Fibroblast of pulmonary artery (primary cell): Measurements from ENCODE around the gene USP19.

Experiments used
- DNase-seq: peaks from one replicate; pipeline ENCODE4 v3.0.0-alpha.2; 2010; ENCODE audit warnings: low read depth
- H3K4me3 ChIP-seq: replicated peaks from 2 replicates; pipeline ENCODE4 v1.5.1; 2011; ENCODE audit warnings: low read depth, mild to moderate bottlenecking, control low read depth, low read length, moderate library complexity
- CTCF ChIP-seq: IDR thresholded peaks from 2 replicates; pipeline ENCODE4 v1.5.1; 2011; ENCODE audit warnings: mild to moderate bottlenecking, control low read depth, low read length, inconsistent platforms; ENCODE audit errors: missing control alignments

USP19 gene

DNA sequence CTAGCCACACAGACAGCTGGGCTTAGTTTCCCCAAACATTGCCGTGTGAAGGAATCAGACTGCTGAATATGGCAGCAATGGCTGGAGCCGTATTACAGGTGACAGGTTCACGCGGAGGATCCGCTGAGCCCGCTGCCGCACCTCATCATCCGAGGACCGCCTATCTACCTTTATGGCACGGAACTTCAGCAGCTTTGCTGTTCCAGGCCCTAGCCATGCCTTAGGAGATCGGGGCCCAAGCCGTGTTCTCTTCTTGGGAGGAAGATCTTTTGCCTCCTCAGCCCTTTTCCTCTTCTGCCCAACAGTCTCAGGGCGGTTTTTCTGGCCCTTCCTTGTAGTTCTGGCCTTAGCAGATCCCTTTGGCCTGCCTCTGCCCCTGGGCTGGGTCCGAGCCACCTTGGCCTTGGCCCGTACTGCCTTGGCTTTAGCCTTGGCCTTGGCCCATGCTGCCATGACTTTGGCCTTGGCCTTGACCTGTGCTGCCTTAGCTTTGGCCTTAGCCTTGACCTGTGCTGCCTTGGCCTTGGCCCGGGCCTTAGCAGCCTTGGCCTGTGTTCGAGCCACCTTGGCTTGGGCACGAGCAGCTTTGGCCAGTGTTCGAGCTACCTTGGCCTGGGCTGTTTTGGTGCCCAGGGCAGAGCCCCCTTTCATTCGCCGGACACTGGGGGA, 42.3 kb upstream of the USP19 start:
- no peak for DNase-seq
- TF ChIP-seq CTCF: no peak
- no peak overlapping the region for H3K4me3 ChIP-seq

DNA sequence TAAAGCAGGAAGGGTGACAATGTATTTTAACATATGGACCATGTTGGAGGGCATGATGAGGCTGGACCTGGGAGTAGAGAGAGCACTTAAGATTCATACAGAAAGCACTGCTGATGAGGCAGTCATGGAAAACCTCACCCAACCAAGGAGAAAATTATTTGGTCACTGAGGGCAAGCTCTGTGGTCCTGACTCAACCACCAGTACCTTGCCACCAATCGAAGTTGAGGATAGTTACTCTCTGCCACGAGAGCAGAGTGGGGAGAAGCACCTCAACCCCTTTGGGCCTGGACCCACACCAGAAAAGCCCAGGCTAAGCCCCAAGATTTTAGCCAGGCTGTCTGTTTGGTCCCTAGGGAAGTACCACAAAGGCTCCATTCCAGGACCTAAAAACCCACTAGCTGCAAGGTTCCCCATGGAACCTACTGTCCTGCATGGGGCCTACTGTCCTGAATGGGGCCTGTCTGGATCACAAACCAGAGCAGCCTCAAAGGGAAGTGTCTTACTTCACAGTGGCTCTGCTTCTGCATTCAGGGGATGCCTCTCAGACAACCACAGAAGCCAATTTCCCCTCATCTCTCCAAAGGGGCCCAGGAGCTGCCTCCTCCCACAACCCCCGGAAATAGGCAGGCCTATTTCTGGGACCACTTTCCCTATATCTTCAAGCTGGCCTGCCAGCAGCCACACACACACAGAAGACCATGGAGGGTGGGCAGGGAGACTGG, 41.3 kb upstream of the USP19 start:
- no peak for DNase-seq
- H3K4me3 ChIP-seq: no peak overlapping the region
- TF ChIP-seq CTCF: no peak

GRCh38 chr3:49161197-49161596, 40.6 kb upstream of the USP19 start:
- DNase-seq: no peak
- no peak for TF ChIP-seq CTCF
- no peak overlapping the region for H3K4me3 ChIP-seq

GRCh38 chr3:49158792-49159191, 38.2 kb upstream of the USP19 start:
- DNase-seq: no peak
- no peak for TF ChIP-seq CTCF
- no peak overlapping the region for H3K4me3 ChIP-seq

DNA sequence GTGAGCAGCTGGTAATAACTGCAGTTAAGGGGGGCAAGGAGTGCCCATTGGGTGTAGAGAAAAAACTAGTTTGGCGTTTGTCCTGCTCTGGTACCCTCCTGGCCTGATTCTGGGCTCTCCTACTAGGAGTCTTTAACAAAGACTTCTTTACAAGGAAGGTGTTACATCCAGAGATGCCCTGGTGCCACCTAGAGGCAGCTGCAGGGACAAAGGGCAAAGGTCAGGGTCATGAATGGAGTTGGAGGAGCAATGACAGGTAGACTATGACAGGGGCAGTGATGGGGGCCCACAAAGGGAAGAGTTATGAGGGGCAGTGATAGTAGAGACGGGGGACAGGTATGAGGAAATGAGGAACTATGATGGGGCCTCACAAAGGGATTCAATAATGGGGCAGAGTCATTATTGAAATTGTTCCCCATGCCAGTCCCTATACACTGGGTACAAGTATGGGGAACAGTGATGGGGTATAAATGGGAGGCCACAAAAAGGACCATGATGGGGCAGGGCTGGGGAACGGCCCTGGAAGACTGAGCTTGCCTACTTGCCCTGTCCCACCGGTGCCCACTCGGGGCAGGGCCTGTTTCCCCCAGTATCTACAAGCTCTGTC, 37.6 kb upstream of the USP19 start:
- H3K4me3 ChIP-seq: no peak overlapping the region
- TF ChIP-seq CTCF: peak; percentile 32
- DNase-seq: no peak

GRCh38 chr3:49157289-49157688, 36.7 kb upstream of the USP19 start:
- no peak for TF ChIP-seq CTCF
- DNase-seq: no peak
- no peak overlapping the region for H3K4me3 ChIP-seq
